HG03575 (cell line): ENCODE measurements around the gene FIZ1.
"Not testable (repeated sequence)": the region's sequence is repeated elsewhere in the genome, so short reads cannot be mapped to it uniquely, and the experiment has no call there.

Source experiments
- ATAC-seq: cut with Tn5 transposase; IDR thresholded peaks from one replicate; pipeline ENCODE4 v1.9.1; 2021; ENCODE audit not compliant: unreplicated experiment, insufficient number of reproducible peaks, low FRiP score; ENCODE audit errors: extremely low read depth

Gene FIZ1

DNA sequence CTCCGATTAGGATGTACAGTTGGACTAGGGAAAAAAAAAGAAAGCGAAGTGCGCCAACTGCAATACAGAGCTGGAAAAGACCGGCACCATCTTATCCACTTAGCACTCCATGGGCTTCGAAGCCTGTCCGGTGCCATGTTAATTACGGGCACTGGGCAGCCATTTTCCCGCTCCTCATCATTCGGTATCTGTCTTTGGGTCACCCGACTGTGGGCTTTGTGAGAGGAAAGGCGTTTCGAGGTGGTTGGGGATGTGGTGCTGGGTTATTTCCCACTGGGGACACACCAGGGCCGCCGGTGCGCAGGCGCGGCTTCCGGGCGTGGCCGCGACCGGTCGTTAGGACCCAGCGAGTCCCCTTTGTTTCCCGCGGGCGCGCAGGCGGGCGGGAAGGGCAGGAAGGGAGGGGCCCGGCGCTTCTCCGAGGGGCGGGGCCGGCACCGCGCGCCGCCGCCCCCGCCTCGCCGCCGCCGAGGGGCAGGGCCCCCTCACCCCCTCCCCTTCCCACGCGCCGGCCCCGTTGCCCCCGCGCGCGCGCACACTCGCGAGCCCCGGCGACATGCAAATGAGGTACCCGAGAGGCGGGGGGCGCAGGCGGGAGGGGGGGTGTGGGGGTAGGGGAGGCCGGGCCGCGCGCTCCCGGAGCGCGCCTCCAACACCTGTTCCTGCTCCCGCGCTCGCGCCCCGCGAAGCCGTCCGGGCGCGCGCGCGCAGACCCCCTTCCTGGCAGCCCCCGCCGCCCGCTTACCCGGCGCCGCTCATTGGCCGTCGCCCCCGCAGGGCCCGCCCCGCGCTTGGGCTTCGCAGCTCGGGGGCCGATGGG, 735 bp upstream of the FIZ1 start, which contains the start of gene ZNF524:
Gene ZNF524, plus strand, starts transcription at position 447 of the 820 bp plus-strand sequence. CDS start 1,825 bp downstream, outside the sequence.
- ATAC-seq: no peak

DNA sequence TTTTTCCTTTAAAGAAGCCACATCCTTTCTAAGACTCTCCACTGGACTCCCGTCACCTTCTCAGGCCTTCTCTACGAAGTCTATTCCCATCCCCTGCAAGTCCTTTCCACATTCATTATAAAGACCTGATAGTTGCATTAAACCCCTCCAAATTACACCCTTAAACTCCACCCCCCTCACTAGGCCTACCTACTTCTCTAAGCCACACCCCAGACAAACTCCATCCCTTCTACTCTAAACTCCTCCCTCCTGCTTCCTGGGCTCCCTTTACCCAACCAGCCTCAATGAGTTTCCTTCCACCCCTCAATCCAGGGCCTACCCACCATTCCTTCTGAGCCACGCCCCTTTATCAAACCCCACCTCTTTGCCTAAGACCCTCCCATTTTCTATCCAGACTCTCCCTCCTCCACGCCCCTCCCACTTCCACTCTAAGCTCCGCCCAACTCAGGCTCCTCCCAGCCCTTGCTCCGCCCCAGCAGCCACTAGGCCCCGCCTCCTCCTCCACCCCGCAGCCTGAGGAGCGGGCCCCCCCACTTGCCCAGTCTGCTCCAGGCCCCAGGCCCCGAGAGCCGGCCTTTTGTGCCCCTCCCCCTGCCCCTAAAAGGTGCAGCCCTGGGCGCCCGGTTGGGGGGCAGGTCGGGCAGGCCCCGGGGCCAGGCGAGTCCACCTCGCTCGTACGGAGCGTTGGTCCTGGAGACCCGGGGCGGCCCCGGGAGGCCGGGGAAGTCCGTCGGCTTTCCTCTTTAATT, 424 bp downstream of the FIZ1 start:
- no peak for ATAC-seq

DNA sequence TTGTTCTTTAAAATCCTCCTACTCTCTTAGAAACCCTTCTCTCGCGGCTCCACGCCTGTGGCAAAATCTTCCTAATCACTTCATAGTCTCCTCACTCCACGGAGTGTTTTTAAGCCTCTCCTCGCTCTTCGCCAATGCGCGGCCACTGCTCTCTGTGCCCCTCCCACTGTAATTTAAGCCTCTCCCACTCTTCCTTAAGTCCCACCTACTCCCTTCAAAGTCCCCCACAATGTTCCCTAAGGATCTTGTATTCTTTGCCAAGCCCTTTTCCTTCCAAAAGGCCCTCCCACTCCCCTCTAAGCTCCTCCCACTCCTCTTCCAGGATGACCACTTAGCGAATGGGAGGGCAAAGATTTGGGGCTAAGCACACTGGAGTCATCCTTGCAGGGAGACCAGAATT, 1.3 kb downstream of the FIZ1 start:
- ATAC-seq: no peak

DNA sequence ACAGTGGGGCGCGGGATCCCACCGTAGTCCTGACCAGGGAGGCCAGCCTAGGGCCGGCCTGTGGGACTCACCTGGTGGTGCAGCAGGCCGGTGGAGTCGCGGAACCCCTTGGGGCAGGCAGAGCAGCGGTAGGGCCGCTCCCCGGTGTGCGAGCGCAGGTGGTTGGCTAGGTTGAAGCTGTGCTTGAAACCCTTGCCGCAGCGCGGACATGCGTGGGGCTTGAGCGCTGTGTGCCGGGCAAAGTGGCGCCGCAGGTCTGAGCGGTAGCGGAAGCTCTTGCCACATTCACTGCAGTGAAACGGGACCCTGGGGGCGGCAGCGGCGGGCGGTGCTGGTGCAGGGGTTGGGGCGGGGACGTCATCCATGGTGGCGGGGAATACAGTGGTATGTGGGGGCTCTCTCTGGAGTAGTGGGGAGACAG, 1.8 kb downstream of the FIZ1 start:
- no peak for ATAC-seq

DNA sequence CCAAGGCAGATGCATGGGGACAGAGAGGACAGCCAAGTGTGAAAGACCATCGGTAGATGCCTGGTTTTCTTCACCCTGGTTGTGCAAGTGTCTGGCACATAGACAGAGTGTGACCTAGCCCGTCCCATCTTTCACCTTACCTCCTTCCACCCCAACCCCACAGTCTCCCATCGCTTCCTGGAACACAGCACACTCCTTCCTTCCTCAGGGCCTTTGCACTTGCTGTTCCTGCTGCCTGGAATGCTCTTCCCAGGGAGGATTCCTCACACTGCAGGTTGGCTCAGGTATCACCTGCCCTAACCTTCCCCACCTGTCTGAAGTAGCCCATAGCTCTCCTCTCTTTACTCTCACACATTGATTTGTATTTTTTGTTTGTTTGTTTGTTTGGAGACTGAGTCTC, 3.0 kb downstream of the FIZ1 start:
- no peak for ATAC-seq

DNA sequence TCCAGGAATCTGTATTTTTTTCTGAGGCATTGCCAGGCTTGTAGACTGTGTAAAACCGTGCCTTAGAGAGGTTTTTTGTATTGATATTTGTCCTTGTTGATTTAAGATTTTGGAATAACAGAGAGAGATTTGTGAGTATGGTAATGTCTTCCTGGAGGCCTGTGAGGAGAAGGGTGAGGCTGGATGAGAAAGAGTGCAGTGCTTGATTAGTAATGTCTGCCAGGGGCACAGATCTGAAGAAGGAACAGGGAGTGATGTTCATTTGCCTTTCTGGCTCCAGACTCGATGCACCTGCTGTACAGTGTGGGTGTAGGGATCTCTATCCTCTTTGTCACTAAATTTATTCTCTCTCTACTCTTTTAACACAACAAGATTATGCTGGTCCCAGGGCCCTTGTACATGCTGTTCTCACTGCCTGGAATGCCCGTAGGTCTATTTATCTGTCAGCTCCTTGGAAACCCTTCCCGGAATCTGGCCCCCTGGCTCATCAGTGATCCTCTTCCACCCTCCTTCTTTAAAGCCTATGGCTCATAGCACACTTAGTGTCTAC, 4.2 kb downstream of the FIZ1 start:
- ATAC-seq: no peak

DNA sequence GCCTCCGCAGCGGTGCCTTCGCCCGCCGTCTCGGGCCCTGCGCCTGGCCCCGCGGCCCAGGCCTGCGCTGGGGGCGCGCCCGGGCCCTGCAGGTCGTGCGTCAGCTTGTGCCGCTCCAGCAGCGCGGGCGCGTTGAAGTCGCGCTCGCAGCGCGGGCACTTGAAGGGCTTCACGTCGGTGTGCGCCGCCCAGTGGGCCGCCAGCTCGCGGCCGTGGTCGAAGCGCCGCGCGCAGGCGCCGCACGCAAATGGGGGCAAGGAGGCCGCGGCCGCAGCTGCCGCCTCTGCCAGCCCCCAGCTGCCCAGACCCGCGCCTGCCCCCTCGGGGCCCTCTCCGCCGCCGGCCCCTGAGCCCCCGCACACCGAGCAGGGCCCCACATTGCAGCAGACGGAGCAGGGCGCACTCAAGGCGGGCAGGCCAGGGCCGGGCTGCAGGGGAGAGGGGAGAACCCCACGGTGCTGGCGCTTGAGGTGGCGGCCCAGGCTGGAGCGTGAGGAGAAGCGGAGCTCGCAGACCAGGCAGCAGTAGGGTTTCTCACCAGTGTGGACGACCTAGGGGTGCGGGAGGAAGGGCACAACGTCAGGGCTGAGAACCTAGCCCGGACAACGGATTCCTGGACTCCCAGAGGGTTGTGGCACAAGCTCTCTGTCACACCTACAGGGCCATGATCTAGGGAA, 6.1 kb downstream of the FIZ1 start:
- no peak for ATAC-seq

DNA sequence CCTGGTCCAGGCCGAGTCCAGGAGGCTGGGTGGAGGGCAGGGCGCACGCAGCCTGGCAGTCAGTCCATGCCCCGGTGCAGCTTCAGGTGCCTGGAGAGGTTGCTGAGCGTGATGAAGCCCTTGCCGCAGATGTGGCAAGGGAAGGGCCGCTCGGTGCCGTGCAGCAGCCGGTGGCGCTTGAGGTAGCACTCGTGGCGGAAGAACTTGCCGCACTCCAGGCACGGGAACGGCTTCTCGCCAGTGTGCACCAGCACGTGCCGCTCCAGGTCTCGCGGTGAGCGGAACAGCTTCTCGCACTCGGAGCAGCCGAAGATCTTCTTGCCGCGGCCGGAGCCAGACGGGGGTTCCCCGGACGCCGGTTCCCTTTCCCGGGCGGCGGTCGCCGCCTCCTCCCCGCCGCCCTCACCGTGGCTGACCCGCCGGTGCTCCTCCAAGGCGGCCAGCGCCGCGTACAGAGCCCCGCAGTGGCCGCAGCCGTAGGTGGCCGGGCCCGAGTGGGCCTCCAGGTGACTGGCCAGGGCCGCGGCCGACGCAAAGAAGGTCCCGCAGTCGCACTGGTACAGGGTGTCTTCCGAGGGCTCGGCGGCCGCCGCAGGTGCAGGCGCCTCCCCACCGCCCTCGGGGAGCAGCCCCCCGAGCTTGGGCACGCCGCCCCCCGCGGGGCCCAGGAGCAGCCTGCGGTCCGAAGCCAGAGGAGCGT, 6.8 kb downstream of the FIZ1 start:
- no peak for ATAC-seq

DNA sequence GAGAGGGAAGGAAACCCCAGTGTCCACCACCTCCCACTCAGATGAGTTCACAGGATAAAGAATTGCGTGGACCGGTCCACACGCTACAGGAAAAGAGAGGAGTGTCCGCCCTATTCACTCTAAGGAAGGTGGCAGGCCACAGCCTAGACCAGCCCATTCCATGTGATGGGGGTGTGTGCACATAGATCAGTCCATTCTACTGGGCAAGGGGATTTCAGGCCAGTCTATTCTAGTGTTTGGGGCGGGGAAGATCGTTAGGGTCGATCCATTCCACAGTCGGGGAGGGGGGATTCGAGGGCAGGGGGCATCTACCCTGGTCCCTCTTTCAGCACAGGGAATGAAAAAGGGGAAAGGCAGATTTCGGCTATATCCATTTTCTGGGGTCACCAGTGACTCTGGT, 7.8 kb downstream of the FIZ1 start:
- no peak for ATAC-seq

DNA sequence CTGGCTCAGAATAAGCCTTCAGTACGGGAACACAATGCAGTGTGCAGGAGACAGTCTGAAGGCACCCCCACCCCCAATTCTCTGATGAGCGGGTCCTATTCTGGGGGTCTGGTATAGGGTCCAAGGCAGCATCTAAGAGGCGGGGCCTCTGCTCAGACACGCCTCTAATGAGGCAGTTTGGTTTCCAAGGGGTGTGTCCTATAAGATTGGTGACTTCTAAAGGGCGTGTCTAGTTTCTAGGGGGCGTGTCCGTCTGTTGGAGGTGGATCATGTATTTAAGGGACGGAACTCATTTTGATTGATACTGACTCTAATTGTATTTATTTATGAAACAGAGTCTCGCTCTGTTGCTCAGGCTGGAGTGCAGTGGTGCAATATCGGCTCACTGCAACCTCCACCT, 8.7 kb downstream of the FIZ1 start:
- no peak for ATAC-seq

DNA sequence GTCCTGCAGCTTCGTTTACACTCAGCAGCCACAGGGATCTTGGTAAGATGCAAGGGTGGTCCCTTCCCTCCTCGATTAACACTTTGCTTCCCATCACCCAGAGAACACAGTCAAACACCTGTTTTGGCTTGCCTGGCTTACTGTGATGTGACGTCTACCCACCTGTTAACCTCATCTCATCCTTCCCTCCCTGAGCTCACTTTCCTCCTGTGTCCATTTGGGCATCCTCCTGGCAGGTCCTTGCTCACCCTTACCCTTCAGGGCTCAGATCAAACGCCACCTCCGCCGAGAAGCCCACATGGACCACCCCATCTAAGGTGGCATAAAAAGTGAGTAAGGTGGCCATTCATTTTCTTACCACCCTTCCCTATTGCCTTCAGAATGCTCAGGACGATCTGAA, 9.2 kb downstream of the FIZ1 start:
- no peak for ATAC-seq

DNA sequence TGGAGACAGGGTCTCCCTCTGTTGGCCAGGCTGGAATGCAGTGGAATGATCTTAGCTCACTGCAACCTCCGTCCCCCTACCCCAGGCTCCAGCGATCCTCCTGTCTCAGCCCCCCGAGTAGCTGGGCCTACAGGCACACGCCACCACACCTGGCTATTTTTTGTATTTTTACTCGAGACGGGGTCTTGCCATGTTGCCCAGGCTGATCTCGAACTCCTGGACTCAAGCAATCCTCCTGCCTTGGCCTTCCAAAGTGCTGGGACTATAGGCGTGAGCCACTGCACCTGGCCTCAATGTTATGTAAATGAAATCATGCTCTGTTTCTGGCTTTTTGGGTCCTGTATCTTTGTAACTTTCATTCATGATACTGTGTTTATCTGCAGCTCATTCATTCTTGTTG, 10.6 kb downstream of the FIZ1 start:
- no peak for ATAC-seq

DNA sequence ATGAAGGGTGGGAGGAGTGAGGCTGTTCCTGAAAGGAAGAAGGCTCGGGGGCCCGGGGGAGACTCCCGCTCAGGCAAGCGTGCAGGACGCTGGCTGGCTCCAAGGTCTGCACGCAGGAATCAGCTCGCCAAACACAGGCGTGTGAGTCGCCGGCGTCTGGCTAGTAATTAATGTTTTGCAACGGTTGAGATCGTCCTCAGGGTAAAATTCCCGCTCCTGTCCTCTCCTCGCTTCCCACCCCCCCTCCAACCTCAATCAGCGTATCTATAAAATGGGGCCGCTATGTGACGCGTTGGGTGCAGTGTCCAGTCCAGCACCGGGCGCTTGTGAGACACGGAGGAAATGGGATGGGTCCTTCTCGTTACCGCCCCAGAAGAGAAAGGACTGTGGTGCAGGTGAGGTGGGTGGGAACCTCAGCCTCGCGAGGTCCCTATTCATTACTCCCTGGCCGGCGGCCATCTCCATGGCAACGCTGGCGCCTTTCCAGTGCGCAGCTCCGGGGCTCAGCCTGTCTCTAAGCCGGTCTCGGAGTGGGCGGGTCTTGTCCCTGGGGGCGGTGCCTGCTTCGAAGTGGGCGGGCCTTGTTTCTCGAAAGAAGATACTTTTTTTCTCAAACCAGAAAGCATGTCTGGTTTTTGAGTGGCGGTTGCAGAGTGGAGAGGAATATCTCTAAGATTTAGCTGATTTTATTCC, 12.2 kb downstream of the FIZ1 start:
- ATAC-seq: no peak

DNA sequence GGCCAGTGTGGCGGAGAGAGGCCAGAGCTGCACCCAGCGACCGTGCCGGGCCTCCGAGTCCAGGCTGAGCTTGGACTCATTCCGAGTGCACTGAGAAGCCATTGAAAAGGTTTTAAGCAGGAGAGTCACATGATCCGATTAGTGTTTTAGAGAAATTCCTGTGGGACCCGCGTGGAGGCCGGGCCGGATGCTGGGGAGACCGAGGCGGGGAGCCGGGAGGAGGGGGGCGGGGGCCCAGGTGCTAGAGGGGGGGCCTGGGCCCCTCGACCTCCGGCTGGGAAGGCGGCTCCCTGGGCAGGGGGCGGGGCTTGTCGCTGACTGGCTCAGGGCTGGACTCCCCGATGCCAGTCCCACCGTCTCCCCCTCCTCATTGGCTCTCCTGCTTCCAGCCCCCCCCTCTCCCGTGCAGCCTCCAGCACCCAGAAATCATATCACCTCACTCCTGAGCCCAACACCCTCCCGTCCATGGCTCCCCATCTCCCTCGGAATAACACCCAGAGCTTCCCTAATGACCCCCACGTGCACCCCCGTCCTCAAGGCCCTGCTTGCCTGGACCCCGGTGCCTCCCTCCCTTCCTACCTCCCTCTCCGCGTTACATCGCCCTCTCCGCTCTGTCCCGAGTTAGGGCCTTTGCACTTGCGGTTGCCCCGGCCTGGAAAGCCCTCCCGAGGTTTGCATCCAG, 13.5 kb downstream of the FIZ1 start:
- ATAC-seq: no peak

DNA sequence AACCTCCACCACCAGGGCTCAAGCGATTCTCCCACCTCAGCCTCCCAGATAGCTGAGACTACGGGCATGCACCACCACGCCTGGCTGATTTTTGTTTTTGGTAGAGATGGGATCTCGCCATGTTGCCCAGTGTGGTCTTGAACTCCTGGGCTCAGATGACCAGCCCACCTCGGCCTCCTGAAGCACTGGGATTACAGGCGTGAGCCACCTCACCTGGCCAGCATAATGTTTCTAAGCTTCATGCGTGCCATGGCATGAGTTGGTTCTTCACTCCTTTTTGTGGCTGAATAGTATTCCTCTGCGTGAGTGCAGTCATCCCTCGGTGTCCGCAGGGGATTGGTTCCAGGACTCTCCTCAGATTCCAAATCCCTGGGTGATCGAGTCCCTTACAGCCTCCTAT, 14.4 kb downstream of the FIZ1 start:
- no peak for ATAC-seq

DNA sequence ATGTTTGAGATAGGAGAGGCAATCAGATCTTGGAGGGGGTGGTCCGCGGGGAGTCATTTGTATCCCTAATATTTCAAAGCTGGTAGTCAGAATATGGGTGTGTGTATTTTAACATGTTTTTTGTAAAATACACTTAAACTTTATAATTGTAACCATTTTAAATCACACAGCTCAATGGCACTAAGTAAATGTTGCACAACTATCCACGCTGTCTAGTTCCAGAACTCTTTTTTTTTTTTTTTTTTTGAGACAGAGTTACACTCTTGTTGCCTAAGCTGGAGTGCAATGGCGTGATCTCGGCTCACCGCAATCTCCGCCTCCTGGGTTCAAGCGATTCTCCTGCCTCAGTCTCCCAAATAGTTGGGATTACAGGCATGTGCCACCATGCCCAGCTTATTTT, 15.4 kb downstream of the FIZ1 start:
- ATAC-seq: not testable (repeated sequence)

DNA sequence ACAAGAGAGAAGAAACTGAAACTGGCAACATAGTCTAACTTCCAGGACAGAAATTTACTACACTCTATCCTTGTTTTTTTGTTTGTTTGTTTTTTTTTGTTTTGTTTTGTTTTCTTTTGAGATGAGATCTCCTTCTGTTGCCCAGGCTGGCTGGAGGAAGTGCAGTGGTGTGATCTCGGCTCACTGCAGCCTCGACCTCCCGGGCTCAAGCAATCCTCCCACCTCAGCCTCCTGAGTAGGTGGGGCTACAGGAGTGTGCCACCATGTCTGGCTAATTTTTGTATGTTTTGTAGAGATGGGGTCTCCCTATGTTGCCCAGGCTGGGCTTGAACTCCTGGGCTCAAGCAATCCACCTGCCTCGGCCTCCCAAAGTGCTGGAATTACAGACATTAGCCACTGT, 17.0 kb downstream of the FIZ1 start:
- not testable (repeated sequence) for ATAC-seq

DNA sequence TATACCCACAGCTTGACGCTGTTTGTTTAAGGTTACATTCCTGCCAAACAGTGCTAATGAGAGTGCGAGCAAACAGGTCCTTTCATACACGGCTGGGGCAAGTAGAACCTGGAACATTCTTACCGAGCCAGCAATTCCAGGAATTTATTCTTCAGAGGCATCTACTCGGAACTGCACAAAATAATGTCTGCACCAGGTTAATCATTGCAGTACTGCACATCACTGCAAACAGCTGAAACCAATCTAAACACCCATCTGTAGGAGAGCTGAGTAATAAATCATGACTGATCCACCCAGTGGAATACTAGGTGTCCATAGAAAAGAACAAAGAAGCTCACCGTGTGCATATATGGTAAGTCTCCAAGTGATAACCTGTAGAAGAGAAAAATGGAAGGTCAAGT, 17.5 kb downstream of the FIZ1 start:
- no peak for ATAC-seq
